ENCODE results near the gene DHRS3.

DNA sequence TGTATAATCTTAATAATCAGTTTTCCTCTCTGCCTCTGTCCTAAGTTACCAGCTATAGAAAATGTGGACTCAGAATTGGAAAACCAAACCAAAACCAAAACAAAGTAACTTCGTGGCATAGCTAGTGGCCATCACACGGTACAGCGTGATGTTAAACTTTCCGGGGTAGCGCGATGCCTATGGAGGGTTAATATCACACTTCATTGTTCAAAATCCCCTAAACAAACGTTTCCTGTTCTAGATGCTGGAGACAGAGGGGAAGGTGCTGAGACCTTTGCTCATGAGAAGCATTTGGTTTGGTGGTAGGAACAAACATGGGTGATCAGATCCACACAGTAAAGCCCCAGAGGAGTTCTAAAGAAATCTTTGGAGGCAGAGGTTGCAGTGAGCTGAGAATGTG is 30.7 kb upstream of the DHRS3 start:
- TF ChIP-seq, protein P1, sequence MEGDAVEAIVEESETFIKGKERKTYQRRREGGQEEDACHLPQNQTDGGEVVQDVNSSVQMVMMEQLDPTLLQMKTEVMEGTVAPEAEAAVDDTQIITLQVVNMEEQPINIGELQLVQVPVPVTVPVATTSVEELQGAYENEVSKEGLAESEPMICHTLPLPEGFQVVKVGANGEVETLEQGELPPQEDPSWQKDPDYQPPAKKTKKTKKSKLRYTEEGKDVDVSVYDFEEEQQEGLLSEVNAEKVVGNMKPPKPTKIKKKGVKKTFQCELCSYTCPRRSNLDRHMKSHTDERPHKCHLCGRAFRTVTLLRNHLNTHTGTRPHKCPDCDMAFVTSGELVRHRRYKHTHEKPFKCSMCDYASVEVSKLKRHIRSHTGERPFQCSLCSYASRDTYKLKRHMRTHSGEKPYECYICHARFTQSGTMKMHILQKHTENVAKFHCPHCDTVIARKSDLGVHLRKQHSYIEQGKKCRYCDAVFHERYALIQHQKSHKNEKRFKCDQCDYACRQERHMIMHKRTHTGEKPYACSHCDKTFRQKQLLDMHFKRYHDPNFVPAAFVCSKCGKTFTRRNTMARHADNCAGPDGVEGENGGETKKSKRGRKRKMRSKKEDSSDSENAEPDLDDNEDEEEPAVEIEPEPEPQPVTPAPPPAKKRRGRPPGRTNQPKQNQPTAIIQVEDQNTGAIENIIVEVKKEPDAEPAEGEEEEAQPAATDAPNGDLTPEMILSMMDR (conservative IDR thresholded peaks at IDR 0.05): no peak
- no peak for TF ChIP-seq EZH2 (IDR thresholded peaks at IDR 0.05; ENCODE audit: low read depth)

All from PC-9 (cell line).